TTC549 (cell line): Measurements from ENCODE around the gene MANSC1.
"Not testable (repeated sequence)": the region's sequence is repeated elsewhere in the genome, so short reads cannot be mapped to it uniquely, and the experiment has no call there.

Experiments used
- FAIRE-seq: peaks from 2 replicates; lab custom pipeline; 2012; peaks lifted over from hg19 to GRCh38; lab: Jason Lieb, UNC

MANSC1 gene

GRCh38 chr12:12323591-12323990 lies 26.5 kb downstream of the MANSC1 start:
- no peak for FAIRE-seq

- FAIRE-seq = no peak
These were observed 26.9 kb downstream of the MANSC1 start for GRCh38 chr12:12323118-12323517.

- FAIRE-seq = no peak
These were observed 30.4 kb downstream of the MANSC1 start for GRCh38 chr12:12319451-12320183.

- no peak for FAIRE-seq
These were observed 34.2 kb downstream of the MANSC1 start for GRCh38 chr12:12315838-12316237.

- not testable (repeated sequence) for FAIRE-seq
These were observed 39.3 kb downstream of the MANSC1 start for GRCh38 chr12:12310695-12311094.

- no peak for FAIRE-seq
These were observed 44.3 kb downstream of the MANSC1 start for GRCh38 chr12:12305568-12306300.

- FAIRE-seq = no peak
These were observed 47.1 kb downstream of the MANSC1 start for GRCh38 chr12:12302976-12303375.

GRCh38 chr12:12301122-12301521 lies 48.9 kb downstream of the MANSC1 start:
- FAIRE-seq = no peak

GRCh38 chr12:12297201-12297830 lies 52.7 kb downstream of the MANSC1 start:
- FAIRE-seq = no peak

- FAIRE-seq = no peak
These were observed 55.6 kb downstream of the MANSC1 start for GRCh38 chr12:12294215-12295005.

GRCh38 chr12:12290206-12290605 lies 59.8 kb downstream of the MANSC1 start:
- FAIRE-seq = no peak

- FAIRE-seq = no peak
These were observed 63.6 kb downstream of the MANSC1 start for GRCh38 chr12:12286441-12286840.

- no peak for FAIRE-seq
These were observed 67.1 kb downstream of the MANSC1 start for GRCh38 chr12:12282761-12283425.

GRCh38 chr12:12282202-12282601 lies 67.8 kb downstream of the MANSC1 start:
- no peak for FAIRE-seq

GRCh38 chr12:12281134-12281533 lies 68.9 kb downstream of the MANSC1 start:
- no peak for FAIRE-seq

GRCh38 chr12:12278899-12279298 lies 71.1 kb downstream of the MANSC1 start:
- FAIRE-seq = no peak
